DOHH2 (cell line): ENCODE measurements around the gene RPL15.

Experiments used
- H3F3A ChIP-seq: fragments of 200-600 bp; sonication (generic), shearing (Covaris generic); 2 replicates; pipeline ENCODE4 v1.6.0; 2016; ENCODE audit warnings: antibody characterized with exemption, mild to moderate bottlenecking; ENCODE audit not compliant: control insufficient read depth, insufficient read depth
- H3K27ac ChIP-seq: fragments of 200-600 bp; sonication (generic); 2 replicates; pipeline ENCODE4 v1.5.1; 2014; ENCODE audit warnings: low read depth, mild to moderate bottlenecking, low read length, moderate library complexity
- H3K27me3 ChIP-seq: fragments of 200-600 bp; sonication (generic); 2 replicates; pipeline ENCODE4 v1.6.1; 2014; ENCODE audit warnings: mild to moderate bottlenecking, low read length, mixed read lengths; ENCODE audit not compliant: control insufficient read depth
- H3K36me3 ChIP-seq: fragments of 200-600 bp; sonication (generic); 2 replicates; pipeline ENCODE4 v1.6.1; 2014; ENCODE audit warnings: mild to moderate bottlenecking, low read length, moderate library complexity, mixed read lengths; ENCODE audit not compliant: control insufficient read depth
- H3K4me1 ChIP-seq: fragments of 200-600 bp; sonication (generic); 2 replicates; pipeline ENCODE4 v1.6.1; 2014; ENCODE audit warnings: mild to moderate bottlenecking, low read length, mixed read lengths; ENCODE audit not compliant: control insufficient read depth
- H3K4me2 ChIP-seq: fragments of 200-600 bp; sonication (generic); 2 replicates; pipeline ENCODE4 v1.6.0; 2014; ENCODE audit warnings: mild to moderate bottlenecking, low read length, moderate library complexity
- H3K4me3 ChIP-seq: fragments of 200-600 bp; sonication (generic); 2 replicates; pipeline ENCODE4 v1.5.1; 2014; ENCODE audit warnings: mild to moderate bottlenecking, low read length, mixed read lengths
- H3K79me2 ChIP-seq: fragments of 200-600 bp; sonication (generic); 2 replicates; pipeline ENCODE4 v1.6.1; 2014; ENCODE audit warnings: mild to moderate bottlenecking, low read length, mixed read lengths; ENCODE audit not compliant: control insufficient read depth
- H3K9me2 ChIP-seq: fragments of 200-600 bp; sonication (generic); replicated peaks from 2 replicates; pipeline ENCODE4 v1.6.1; 2014; ENCODE audit warnings: mild to moderate bottlenecking, low read length, mixed read lengths; ENCODE audit not compliant: control insufficient read depth
- H3K9me3 ChIP-seq: fragments of 200-600 bp; sonication (generic); 2 replicates; pipeline ENCODE4 v1.6.1; 2014; ENCODE audit warnings: antibody characterized with exemption, low read length, mixed read lengths; ENCODE audit not compliant: control insufficient read depth, insufficient read depth
- H4K20me1 ChIP-seq: fragments of 200-600 bp; sonication (generic); 2 replicates; pipeline ENCODE4 v1.6.0; 2014; ENCODE audit warnings: low read depth, mild to moderate bottlenecking, antibody characterized with exemption, low read length, moderate library complexity; ENCODE audit not compliant: control insufficient read depth, insufficient read depth
- CTCF ChIP-seq: fragments of 200-600 bp; sonication (generic); IDR thresholded peaks from one replicate; pipeline ENCODE4 v1.5.1; 2014; ENCODE audit warnings: antibody characterized with exemption, mild to moderate bottlenecking, low read depth, low read length; ENCODE audit not compliant: poor library complexity, severe bottlenecking
- EZH2phosphoT487 ChIP-seq: fragments of 200-600 bp; sonication (generic); IDR thresholded peaks from 2 replicates; pipeline ENCODE4 v1.6.1; 2017; ENCODE audit warnings: borderline replicate concordance, mild to moderate bottlenecking, antibody characterized with exemption, low read length, moderate library complexity, mixed read lengths

Gene RPL15

GRCh38 chr3:23873941-23874340 is 43.0 kb upstream of the RPL15 start:
- no peaks in the 10 kb centered on the region for H3K9me3 ChIP-seq
- peaks cover 4% of the 10 kb centered on the region; the same call in 1 of the 2 replicates for H4K20me1 ChIP-seq
- H3K27ac ChIP-seq = no peak overlapping the region
- H3K79me2 ChIP-seq = peaks cover 20% of the 10 kb centered on the region
- no peak overlapping the region for H3K4me2 ChIP-seq
- TF ChIP-seq CTCF (no peak), EZH2phosphoT487 (no peak)
- no peaks in the 10 kb centered on the region for H3K36me3 ChIP-seq
- H3K4me1 ChIP-seq = peaks cover 4% of the 10 kb centered on the region
- H3K27me3 ChIP-seq = no peaks in the 10 kb centered on the region
- no peaks in the 10 kb centered on the region for H3F3A ChIP-seq
- H3K4me3 ChIP-seq = no peak overlapping the region
- H3K9me2 ChIP-seq = no peaks in the 10 kb centered on the region

GRCh38 chr3:23874359-23875112 is 42.4 kb upstream of the RPL15 start:
- peaks cover 18% of the 10 kb centered on the region for H3K79me2 ChIP-seq
- no peaks in the 10 kb centered on the region for H3K36me3 ChIP-seq
- no peaks in the 10 kb centered on the region for H3K9me3 ChIP-seq
- peaks cover 4% of the 10 kb centered on the region for H3K4me1 ChIP-seq
- H3K4me2 ChIP-seq = no peak overlapping the region
- H3K4me3 ChIP-seq = no peak overlapping the region
- H3F3A ChIP-seq = no peaks in the 10 kb centered on the region
- H3K9me2 ChIP-seq = no peaks in the 10 kb centered on the region
- no peaks in the 10 kb centered on the region for H3K27me3 ChIP-seq
- no peak overlapping the region for H3K27ac ChIP-seq
- peaks cover 4% of the 10 kb centered on the region; the same call in 1 of the 2 replicates for H4K20me1 ChIP-seq
- TF ChIP-seq CTCF = no peak
- TF ChIP-seq EZH2phosphoT487 = no peak

GRCh38 chr3:23875113-23875725 is 41.7 kb upstream of the RPL15 start:
- H3K9me2 ChIP-seq = no peaks in the 10 kb centered on the region
- no peak for TF ChIP-seq EZH2phosphoT487
- TF ChIP-seq CTCF = no peak
- no peak overlapping the region for H3K27ac ChIP-seq
- H3K36me3 ChIP-seq = no peaks in the 10 kb centered on the region
- no peak overlapping the region for H3K4me2 ChIP-seq
- H3K4me1 ChIP-seq = peaks cover 4% of the 10 kb centered on the region
- no peaks in the 10 kb centered on the region for H3F3A ChIP-seq
- peaks cover 4% of the 10 kb centered on the region; the same call in 1 of the 2 replicates for H4K20me1 ChIP-seq
- no peaks in the 10 kb centered on the region for H3K27me3 ChIP-seq
- no peak overlapping the region for H3K4me3 ChIP-seq
- no peaks in the 10 kb centered on the region for H3K9me3 ChIP-seq
- peaks cover 15% of the 10 kb centered on the region for H3K79me2 ChIP-seq
